ENCODE results near the gene VTI1A. TPM values are rescaled to one million over a fixed set of nuclear protein-coding genes. Genes with fewer than 3 reads are reported as not detected.

Gene VTI1A
- total RNA-seq, 1 donor from 2014 or later = 36.9 TPM

- H3K36me3 ChIP-seq = no peaks in the 10 kb centered on the region
- TF ChIP-seq CTCF (IDR thresholded peaks at IDR 0.05) = no peak
Observed at GRCh38 chr10:112680586-112680985, 233.6 kb downstream of the VTI1A start.

GRCh38 chr10:112687647-112688046, 240.6 kb downstream of the VTI1A start:
- no peaks in the 10 kb centered on the region for H3K36me3 ChIP-seq
- H3K9me3 ChIP-seq = no peaks in the 10 kb centered on the region
- TF ChIP-seq CTCF (IDR thresholded peaks at IDR 0.05) = no peak
- no peak for ATAC-seq
- no peak overlapping the region for H3K27ac ChIP-seq
- H3K27me3 ChIP-seq (ENCODE audit: low read depth) = no peaks in the 10 kb centered on the region
- intact Hi-C loops (cut with DNase I) = no loop called here
- DNase-seq = no peak
- no peak overlapping the region for H3K4me3 ChIP-seq
- H3K4me1 ChIP-seq = no peaks in the 10 kb centered on the region

More at GRCh38 chr10:112680586-112680985, 233.6 kb downstream of the VTI1A start:
- intact Hi-C loops (cut with DNase I) = no loop called here
- DNase-seq (no peak), ATAC-seq (no peak)
- Histone ChIP-seq H3K27me3 (ENCODE audit: low read depth) (no peaks in the 10 kb centered on the region), H3K9me3 (no peaks in the 10 kb centered on the region), H3K4me1 (no peaks in the 10 kb centered on the region), H3K27ac (no peak overlapping the region), H3K4me3 (no peak overlapping the region)

GRCh38 chr10:112689327-112690072, 242.5 kb downstream of the VTI1A start:
- Histone ChIP-seq H3K36me3 (no peaks in the 10 kb centered on the region), H3K4me3 (no peak overlapping the region), H3K9me3 (no peaks in the 10 kb centered on the region), H3K4me1 (no peaks in the 10 kb centered on the region), H3K27me3 (ENCODE audit: low read depth) (no peaks in the 10 kb centered on the region), H3K27ac (no peak overlapping the region)
- ATAC-seq (peak; percentile 37 to 52), DNase-seq (no peak)
- intact Hi-C loops (cut with DNase I) = no loop called here
- TF ChIP-seq CTCF (IDR thresholded peaks at IDR 0.05) = peak; percentile 32

- DNase-seq = no peak
- no peak overlapping the region for H3K4me3 ChIP-seq
- no peaks in the 10 kb centered on the region for H3K36me3 ChIP-seq
- H3K9me3 ChIP-seq = no peaks in the 10 kb centered on the region
- H3K4me1 ChIP-seq = no peaks in the 10 kb centered on the region
- no peak for TF ChIP-seq CTCF (IDR thresholded peaks at IDR 0.05)
- no peak overlapping the region for H3K27ac ChIP-seq
- intact Hi-C loops (cut with DNase I) = no loop called here
- ATAC-seq = no peak
- no peaks in the 10 kb centered on the region for H3K27me3 ChIP-seq (ENCODE audit: low read depth)
Observed at GRCh38 chr10:112695539-112695938, 248.5 kb downstream of the VTI1A start.

- H3K27ac ChIP-seq = no peak overlapping the region
- no peak overlapping the region for H3K4me3 ChIP-seq
- no peak for ATAC-seq
- DNase-seq = no peak
- no peaks in the 10 kb centered on the region for H3K4me1 ChIP-seq
- intact Hi-C loops (cut with DNase I) = no loop called here
- no peaks in the 10 kb centered on the region for H3K9me3 ChIP-seq
- H3K36me3 ChIP-seq = no peaks in the 10 kb centered on the region
- no peak for TF ChIP-seq CTCF (IDR thresholded peaks at IDR 0.05)
- H3K27me3 ChIP-seq (ENCODE audit: low read depth) = no peaks in the 10 kb centered on the region
Observed at GRCh38 chr10:112696592-112696991, 249.6 kb downstream of the VTI1A start.
